ENCODE data around the gene RAB18.

- TF ChIP-seq, protein P1, sequence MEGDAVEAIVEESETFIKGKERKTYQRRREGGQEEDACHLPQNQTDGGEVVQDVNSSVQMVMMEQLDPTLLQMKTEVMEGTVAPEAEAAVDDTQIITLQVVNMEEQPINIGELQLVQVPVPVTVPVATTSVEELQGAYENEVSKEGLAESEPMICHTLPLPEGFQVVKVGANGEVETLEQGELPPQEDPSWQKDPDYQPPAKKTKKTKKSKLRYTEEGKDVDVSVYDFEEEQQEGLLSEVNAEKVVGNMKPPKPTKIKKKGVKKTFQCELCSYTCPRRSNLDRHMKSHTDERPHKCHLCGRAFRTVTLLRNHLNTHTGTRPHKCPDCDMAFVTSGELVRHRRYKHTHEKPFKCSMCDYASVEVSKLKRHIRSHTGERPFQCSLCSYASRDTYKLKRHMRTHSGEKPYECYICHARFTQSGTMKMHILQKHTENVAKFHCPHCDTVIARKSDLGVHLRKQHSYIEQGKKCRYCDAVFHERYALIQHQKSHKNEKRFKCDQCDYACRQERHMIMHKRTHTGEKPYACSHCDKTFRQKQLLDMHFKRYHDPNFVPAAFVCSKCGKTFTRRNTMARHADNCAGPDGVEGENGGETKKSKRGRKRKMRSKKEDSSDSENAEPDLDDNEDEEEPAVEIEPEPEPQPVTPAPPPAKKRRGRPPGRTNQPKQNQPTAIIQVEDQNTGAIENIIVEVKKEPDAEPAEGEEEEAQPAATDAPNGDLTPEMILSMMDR (IDR thresholded peaks at IDR 0.05): no peak
- TF ChIP-seq POLR2AphosphoS5 (IDR thresholded peaks at IDR 0.05) (peak in 1 of 4 donors; percentile 10), POLR2A (IDR thresholded peaks at IDR 0.05) (no peak)
Observed at GRCh38 chr10:27482984-27483956, 20.8 kb upstream of the RAB18 start.
